H54 (cell line): ENCODE data around the gene CFAP410.
"Not testable (repeated sequence)": the region's sequence is repeated elsewhere in the genome, so short reads cannot be mapped to it uniquely, and the experiment has no call there.

Source experiments
- DNase-seq: peaks from one replicate; pipeline ENCODE4 v3.0.0; 2011; ENCODE audit warnings: low spot score, mixed read lengths; ENCODE audit not compliant: insufficient read length
- FAIRE-seq: peaks from 3 replicates; lab custom pipeline; 2011; peaks lifted over from hg19 to GRCh38; lab: Jason Lieb, UNC
- POLR2A ChIP-seq: IDR thresholded peaks from 2 replicates; pipeline ENCODE4 v1.6.1; 2011; ENCODE audit warnings: low read depth, mild to moderate bottlenecking, low read length

Gene CFAP410

DNA sequence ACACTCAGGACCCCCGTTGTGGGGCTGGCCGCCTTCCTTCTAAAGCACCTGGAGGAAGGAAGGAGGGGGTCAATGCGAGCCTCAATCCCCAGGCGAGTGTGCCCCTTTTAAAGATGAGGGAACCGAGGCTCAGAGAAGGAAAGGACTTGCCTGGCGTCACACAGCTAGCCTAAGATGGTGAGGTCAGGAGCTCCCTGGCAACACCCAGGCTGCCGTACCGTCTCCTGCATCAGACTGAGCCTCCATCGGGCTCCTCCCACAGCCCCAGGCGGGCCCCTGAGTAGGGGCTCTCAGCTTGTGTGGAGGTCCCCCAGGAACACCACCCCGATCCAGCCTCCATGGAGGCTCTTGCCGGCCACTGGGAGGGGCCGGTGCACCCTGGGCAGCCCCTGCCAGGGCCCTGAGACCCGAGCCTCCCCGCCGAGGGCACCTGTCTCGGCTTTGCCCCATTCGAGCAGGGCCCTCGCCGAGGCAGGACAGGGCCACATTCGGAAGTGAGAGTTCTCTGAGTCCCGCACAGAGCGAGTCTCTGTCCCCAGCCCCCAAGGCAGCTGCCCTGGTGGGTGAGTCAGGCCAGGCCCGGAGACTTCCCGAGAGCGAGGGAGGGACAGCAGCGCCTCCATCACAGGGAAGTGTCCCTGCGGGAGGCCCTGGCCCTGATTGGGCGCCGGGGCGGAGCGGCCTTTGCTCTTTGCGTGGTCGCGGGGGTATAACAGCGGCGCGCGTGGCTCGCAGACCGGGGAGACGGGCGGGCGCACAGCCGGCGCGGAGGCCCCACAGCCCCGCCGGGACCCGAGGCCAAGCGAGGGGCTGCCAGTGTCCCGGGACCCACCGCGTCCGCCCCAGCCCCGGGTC, 53.8 kb downstream of the CFAP410 start, which contains the start of gene AIRE:
TSS of gene AIRE (plus strand) at position 739 of the 855 bp plus-strand sequence. CDS start 131 bp downstream, outside the sequence.
- DNase-seq (no peak), FAIRE-seq (no peak)
- no peak for TF ChIP-seq POLR2A

DNA sequence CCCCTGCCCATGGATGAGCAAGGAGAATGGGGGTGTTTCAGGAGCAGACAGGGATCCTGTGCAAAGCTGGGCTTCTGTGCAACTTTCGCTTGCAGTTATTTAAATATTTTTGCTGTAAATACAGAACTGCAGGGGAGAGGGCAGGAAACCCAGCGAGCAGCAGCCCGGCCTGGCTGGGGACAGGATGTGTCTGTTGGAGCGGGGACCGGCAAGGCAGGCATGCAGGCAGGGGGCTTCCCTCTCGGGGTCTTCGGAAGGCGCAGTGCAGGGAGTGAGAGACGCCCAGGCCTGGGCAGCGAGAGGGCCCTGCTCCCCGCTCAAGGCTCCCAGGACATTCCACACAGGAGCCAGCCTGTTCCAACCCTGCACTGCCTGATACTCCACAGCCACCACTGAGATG, 55.2 kb downstream of the CFAP410 start:
- DNase-seq, result no peak
- no peak for TF ChIP-seq POLR2A
- FAIRE-seq, result no peak

DNA sequence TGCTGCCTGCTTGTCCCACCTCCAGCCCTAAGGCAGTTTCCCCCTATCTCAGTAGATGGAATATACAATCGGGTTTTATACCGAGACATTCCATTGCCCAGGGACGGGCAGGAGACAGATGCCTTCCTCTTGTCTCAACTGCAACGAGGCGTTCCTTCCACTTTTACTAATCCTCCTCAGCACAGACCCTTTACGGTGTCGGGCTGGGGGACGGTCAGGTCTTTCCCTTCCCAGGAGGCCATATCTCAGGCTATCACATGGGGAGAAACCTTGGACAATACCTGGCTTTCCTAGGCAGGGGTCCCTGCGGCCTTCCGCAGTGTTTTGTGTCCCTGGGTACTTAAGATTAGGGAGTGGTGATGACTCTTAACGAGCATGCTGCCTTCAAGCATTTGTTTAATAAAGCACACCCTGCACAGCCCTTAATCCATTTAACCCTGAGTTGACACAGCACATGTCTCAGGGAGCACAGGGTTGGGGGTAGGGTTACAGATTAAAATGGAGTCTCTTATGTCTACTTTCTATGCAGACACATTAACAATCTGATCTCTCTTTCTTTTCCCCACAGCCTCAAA, 55.9 kb downstream of the CFAP410 start:
- DNase-seq, FAIRE-seq: not testable (repeated sequence)

DNA sequence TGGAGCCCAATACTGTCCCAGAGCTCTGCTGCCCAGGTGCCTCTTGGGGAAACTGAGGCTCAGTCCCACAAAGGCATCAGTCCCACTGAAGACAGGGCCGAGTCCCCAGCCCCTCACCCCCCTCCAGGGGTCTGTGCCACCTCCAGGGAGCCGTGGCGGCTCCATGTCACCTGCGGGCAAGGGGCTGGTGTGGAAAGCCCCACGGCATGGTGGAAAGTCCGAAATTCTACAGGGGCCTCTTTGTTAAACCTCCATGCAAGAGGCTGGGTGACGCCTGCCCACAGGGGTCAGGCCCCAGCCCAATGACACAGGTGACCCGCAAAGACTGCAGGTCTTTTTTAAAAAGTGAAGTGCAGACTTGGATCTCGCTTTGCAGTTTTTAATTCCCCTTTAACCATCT, 56.8 kb downstream of the CFAP410 start:
- DNase-seq, result no peak

DNA sequence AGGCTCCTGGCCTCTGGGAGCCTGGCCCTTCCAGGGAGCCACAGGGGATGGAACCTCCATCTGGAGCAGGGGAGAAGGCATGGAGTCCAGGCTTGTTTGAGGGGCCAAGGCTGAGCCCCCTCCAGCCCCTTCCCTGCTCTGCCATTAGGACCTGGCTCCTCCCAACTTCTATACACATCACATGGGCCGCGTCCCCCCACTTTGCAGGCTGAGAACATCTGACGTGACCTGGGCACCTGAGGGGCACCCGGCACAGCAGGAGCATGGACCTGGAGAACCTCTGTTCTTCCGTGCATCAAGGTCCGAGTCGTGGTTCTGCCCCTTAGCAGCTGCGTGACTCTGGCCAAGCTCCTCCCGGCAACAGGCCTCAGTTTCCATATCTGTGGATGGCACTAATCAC, 57.4 kb downstream of the CFAP410 start:
- TF ChIP-seq POLR2A, result no peak
- FAIRE-seq (no peak), DNase-seq (no peak)

More for the DNA sequence above, 56.8 kb downstream of the CFAP410 start:
- TF ChIP-seq POLR2A, result no peak
- FAIRE-seq, result no peak

DNA sequence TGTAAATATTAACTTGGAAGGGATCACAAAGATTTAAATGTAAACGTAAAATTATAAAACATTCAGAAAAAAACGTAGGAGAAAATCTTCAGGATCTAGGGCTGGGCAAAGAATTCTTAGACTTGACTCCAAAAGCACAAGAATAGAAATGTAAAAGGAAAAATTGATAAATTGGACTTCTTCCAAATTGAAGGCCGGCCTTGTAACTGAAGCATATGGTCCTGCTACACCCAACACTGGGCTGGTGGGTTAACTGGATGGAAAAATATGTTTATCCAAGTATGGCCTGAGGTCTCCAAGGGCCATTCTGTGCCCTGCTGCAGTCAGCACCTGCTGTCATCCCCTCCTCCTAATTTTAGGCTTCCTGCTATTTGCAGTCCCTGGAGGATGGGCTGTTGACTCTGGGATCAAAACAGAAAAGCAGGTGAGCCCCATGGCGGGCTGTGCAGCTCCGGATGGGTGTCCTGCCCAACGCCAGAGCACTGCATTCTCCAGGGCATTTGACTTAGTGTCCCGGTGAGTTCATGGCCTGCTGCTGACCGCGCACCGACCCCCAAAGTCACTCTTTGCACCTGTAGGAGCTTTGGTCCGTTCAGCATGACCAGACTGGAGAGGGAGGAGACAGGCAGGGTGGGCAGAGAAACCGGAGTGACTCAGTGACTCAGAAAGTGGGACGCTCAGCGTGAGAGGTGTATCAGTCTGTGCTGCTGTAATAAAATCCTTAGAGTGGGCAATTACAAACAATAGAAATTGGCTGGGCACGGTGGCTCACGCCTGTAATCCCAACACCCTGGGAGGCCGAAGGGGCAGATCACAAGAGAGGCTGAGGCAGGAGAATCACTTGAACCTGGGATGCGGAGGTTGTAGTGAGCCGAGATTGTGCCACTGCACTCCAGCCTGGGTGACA, 59.6 kb downstream of the CFAP410 start:
- FAIRE-seq (no peak), DNase-seq (no peak)
- no peak for TF ChIP-seq POLR2A
